Measurements from ENCODE around the gene ADIG.

Gene ADIG

GRCh38 chr20:38603286-38603685, 22.3 kb downstream of the ADIG start:
- DNase-seq: no peak

DNA sequence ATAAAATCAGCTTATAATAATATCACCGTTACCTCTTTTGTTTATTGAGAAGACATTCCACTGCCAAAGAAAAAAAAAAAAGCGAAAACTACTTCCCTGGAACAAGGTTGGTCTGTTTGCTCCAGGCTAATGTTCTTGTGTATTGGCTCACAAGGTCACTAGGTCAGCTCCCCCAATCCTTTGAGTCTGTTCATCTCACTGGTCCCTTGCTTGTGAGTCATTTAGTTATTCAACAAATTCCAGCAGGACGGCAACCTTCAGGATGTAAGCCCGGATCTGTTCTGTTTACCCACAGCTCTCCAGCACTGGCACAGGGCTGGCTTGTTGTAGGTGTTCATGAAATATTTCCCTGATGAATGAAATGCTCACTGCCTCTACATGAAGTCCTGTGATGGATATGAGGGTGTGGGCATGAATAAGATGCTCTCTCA, 23.9 kb downstream of the ADIG start:
- DNase-seq: no peak

- no peak for DNase-seq
Measured at GRCh38 chr20:38607351-38607750, 26.4 kb downstream of the ADIG start.

DNA sequence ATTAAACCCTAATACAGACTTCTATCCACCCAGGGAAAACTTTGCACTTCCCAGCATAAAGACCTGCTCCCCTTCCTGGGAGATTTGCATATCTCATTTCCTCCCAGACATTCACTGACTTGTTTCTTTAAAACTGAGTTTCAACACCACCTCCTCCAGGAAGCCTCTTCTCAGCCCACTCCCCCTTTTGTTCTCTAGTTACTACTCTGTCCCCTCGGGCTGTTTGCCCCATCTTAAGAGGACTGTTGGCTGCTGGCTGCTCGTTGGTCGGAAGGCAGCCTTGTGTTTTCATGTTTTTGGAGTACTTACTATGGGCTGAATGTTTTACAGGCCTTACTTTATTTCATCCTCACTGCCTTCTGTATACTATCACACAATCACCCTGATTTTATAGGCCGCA, 27.2 kb downstream of the ADIG start:
- DNase-seq: no peak

DNA sequence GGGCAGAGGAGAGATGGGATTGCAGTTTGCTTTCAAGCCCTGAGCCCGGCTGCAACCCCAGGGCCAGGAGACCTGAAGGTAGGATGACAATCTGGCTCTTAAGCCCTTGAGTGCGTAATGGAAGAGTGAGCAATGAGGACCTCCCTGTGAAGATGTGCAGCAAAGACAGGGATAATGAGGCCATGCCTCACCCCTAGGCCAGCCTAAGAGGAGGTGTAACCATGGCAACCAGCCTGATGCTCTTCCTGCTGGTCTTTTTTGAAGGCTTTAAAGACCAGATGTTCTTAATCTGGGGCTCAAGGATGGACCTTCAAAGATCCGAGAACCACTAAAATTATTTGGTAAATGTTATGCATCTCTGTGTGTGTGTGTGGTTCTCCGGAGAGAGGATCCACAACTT, 28.8 kb downstream of the ADIG start:
- no peak for DNase-seq

GRCh38 chr20:38610521-38610920, 29.5 kb downstream of the ADIG start:
- no peak for DNase-seq

DNA sequence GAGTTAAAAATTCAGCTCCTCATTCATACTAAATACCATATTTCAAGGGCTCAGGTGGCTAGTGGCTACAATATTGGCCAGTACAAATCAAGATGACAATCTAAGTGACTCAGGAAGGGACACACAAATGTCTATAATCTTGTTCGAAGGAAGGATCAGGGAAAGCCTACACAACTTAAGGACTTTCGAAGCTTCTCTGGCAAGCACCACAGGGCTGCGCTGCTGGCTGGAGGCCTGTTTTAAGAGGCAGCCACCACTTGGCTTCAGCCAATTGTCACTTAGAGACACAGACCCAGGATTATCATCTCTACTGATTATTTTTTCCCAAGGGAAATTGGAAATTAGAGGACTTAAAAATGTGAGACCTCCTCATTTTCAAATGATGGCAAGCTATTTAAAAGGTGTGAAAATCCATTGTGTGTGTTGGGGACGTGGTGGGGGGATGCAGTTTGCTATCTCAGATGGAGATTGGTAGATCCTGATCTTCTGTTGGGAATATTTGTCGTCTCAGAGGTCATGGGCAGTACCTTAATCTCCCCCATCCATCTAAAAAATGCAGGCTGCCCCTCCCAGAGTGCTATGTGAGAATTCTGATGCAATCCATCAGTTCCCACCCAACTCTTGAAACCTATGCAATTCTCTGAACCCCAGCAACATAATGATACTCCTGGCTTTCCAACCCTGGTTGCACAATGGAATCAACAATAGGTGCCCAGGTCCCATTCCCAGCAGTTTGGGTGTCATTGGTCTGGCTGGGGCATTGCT, 31.9 kb downstream of the ADIG start:
- DNase-seq: no peak

DNA sequence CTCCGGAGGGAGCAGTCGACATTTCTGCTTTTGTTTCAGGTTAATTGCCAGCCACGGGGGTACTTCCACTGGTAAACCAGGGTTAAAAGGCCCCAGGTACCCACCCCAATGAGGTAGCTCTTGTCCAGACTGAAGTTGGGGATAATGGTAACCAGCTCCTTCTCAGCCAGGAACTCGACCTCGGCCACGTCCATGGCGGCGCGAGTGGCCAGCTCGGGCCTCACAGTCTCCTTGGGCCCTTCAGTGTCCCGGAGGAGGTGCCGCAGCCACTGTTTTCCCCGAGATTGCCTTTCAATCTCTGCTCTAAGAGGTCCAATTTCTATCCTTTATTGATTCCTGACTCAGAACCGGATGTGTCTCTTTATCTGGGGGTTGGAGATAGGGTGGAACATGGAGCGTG, 34.3 kb downstream of the ADIG start:
- DNase-seq: no peak

DNA sequence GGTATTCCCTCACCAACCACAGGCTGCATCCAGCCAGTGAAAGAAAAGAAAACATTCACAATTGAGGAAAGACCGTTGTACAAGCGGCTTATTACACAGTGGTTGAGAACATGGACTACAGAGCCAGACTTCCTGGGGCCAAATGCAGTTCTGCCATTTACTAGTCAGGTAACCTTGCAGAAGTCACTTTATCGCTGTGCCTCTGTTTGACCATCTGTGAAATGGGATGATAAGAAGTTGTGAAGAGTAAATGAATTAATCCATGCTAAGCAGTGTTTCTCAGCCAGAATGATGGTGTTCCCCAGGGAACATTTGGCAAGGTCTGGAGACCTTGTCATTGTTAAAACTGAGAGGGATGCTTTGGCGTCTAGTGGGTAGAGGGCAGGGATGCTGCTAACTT, 35.5 kb downstream of the ADIG start:
- no peak for DNase-seq

DNA sequence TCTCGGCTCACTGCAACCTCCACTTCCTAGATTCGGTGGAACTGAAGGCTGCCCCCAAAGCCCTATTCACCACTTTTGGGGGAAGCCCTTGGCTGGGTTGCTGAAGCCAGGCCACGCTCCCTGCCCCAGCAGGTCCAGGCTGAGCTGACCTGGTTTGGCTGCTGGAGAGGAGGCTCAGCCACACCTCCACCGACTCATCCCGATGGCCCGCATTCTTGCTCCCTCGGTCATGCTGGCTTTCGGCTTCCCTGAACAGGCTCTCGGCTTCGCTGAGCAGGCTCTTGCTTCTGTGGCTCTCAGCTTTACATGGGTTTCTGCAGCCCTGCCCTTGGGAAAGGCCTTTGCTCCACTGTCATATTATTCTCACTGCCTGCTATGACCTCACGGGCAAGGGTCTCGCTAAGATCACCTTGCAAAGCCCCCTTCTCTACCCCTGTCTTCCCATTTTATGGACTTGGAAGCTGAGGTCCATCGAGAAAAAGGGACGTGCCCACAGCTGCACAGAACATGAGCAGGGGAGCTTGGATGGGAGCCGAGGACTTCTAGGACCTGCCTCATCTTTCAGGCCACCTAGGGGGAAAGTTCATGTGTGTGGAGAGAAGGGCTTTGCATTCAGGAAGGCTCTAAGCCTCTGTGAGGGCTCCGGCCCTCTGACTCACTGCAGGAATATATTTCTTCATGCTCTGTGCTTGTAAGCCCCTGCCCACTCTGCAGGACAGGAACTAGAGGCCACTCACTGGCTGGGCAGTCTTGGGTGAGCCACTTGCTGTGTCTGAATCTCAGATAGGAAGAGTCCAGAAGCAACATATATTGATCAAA, 36.2 kb downstream of the ADIG start:
- DNase-seq: no peak

- no peak for DNase-seq
Measured at GRCh38 chr20:38617830-38618196, 36.8 kb downstream of the ADIG start.

GRCh38 chr20:38620441-38620840, 39.4 kb downstream of the ADIG start:
- DNase-seq: no peak

DNA sequence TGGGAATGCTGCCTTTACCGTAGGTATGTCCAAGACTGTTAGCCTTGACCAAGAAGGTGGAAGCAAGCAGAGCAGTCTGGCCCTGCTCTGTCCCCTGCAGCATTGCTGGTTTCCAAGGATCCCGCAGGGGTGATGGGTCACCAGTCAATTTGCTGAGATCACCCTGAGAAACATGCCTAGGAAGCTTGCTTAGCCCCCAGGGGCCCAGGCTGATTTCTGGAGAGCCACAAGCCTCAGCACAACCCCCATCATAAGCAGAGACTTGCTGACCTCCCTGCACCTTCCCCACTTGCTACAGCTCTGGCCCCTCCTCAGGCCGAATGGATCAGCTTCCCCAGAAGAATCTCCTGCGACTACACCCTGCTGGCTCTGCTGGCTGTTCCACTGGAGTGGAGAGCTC, 42.1 kb downstream of the ADIG start:
- no peak for DNase-seq

- DNase-seq: no peak
Measured at GRCh38 chr20:38624084-38624483, 43.1 kb downstream of the ADIG start.

GRCh38 chr20:38625896-38626295, 44.9 kb downstream of the ADIG start:
- no peak for DNase-seq

GRCh38 chr20:38626921-38627659, 46.1 kb downstream of the ADIG start:
- DNase-seq: no peak

DNA sequence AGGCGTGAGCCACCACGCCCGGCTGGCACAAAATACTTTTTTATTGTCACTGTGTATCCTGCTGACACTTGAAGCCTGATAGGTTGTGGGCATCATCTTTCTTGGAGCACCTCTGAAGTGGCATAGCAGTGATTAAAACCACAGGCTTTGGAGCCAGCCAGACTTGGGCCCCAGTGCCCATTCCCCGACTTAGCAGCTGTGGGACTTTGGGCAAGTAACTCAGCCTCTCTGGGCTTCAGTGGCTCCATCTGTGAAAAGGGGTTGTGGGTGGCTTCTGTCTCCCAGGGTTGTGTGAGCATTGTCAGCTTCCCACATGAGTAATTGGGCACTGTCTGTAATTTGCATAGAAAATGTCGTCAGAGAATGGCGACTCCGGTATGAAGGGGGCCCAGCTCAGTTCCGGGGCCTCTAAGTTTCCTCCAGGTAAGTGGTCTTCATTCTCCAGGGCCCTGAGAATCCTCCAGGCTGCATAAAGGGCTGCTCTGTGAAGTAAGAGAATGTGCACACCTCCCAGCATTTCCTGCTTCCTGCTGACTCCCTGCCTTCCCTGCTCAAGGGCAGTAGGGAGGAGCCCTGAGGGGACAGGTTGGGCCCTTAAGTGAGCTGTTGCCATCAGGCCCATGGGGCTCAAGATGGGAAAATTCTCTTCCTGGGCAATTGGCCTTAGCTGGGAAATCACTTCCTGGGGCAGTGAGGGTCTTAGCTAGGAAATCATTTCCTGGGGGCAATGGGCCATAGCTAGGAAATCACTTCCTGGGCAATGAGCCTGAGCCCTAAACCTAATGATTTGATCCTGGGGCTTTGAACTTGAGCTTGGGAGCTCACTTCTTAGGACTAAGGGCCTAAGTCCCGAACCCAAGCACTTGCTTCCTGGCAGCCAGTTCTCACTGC, 47.8 kb downstream of the ADIG start:
- no peak for DNase-seq

- no peak for DNase-seq
Measured at GRCh38 chr20:38629979-38630378, 49.0 kb downstream of the ADIG start.

GRCh38 chr20:38630727-38631126, 49.7 kb downstream of the ADIG start:
- no peak for DNase-seq

- no peak for DNase-seq
Measured at GRCh38 chr20:38631155-38632022, 50.4 kb downstream of the ADIG start.

DNA sequence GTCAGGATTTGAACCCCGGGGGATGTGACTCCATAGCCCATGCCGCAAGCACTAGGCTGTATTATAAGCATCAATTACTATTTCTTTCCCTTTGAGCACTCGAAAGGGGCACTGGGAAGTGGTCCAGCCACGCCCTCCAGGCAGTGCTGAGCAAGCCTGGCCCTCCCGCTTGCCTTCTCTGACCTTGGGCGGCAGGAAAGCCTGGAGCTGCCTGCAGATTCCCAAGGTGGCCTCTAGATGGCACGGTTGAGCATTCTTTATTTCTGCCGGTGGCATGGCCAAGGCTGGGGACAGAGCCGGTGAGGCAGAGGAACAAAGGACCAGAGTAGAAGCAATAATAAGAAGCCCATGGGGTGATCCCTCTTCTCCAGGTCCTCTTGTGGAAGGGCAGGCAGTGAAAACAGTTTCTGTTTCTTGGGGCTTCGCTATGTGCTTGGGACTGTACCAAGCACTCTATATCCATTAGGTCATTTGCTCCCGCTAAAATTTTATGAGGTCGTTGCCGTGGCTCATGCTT, 52.6 kb downstream of the ADIG start:
- DNase-seq: peak; percentile 40

Measured in NCI-H446 treated with DMSO at 0.1 percent for 48 hours (cell line).